ENCODE measurements around the gene KDM6A.
"Not testable (repeated sequence)": the region's sequence is repeated elsewhere in the genome, so short reads cannot be mapped to it uniquely, and the experiment has no call there.

KDM6A gene

GRCh38 chrX:44997282-44997812 lies 124.4 kb downstream of the KDM6A start:
- no peak for TF ChIP-seq ZNF70 (CRISPR knock-in tag; IDR thresholded peaks at IDR 0.05)
- TF ChIP-seq CSRNP3 (CRISPR knock-in tag; IDR thresholded peaks at IDR 0.05): no peak
- no peak for TF ChIP-seq TSHZ2 (CRISPR knock-in tag; IDR thresholded peaks at IDR 0.05)
- no peak for TF ChIP-seq PATZ1 (CRISPR knock-in tag; IDR thresholded peaks at IDR 0.05; ENCODE audit: borderline replicate concordance)
- no peak for TF ChIP-seq ZC3H10 (CRISPR knock-in tag; IDR thresholded peaks at IDR 0.05)
- no peak for TF ChIP-seq ZFP3 (CRISPR knock-in tag; IDR thresholded peaks at IDR 0.05)
- TF ChIP-seq TCF4 (CRISPR knock-in tag; IDR thresholded peaks at IDR 0.05; ENCODE audit: borderline replicate concordance): no peak
- no peak for TF ChIP-seq CREB5 (CRISPR knock-in tag; IDR thresholded peaks at IDR 0.05; ENCODE audit: low read depth)
- no peak for TF ChIP-seq RARB (CRISPR knock-in tag; IDR thresholded peaks at IDR 0.05)
- no peak for ATAC-seq

- ATAC-seq: no peak
These were observed 124.9 kb downstream of the KDM6A start for GRCh38 chrX:44997888-44998287.

GRCh38 chrX:44999237-44999636 lies 126.2 kb downstream of the KDM6A start:
- ATAC-seq: not testable (repeated sequence)

More at GRCh38 chrX:44997888-44998287, 124.9 kb downstream of the KDM6A start:
- TF ChIP-seq ZC3H10 (CRISPR knock-in tag; IDR thresholded peaks at IDR 0.05) (no peak), ZFP30 (CRISPR knock-in tag; IDR thresholded peaks at IDR 0.05) (no peak), CSDC2 (CRISPR knock-in tag; IDR thresholded peaks at IDR 0.05) (no peak), ISL1 (CRISPR knock-in tag; IDR thresholded peaks at IDR 0.05) (no peak), ZNF8 (CRISPR knock-in tag; IDR thresholded peaks at IDR 0.05) (no peak), TSHZ2 (CRISPR knock-in tag; IDR thresholded peaks at IDR 0.05) (no peak), TOX (CRISPR knock-in tag; IDR thresholded peaks at IDR 0.05; ENCODE audit: borderline replicate concordance) (no peak), ZNF70 (CRISPR knock-in tag; IDR thresholded peaks at IDR 0.05) (no peak), BACH2 (CRISPR knock-in tag; IDR thresholded peaks at IDR 0.05; ENCODE audit: borderline replicate concordance) (no peak), ZNF565 (CRISPR knock-in tag; conservative IDR thresholded peaks at IDR 0.05; ENCODE audit: low read depth) (no peak), SNAI2 (CRISPR knock-in tag; IDR thresholded peaks at IDR 0.05) (no peak), PATZ1 (CRISPR knock-in tag; IDR thresholded peaks at IDR 0.05; ENCODE audit: borderline replicate concordance) (no peak), ARNTL (CRISPR knock-in tag; IDR thresholded peaks at IDR 0.05; ENCODE audit: borderline replicate concordance, low read depth) (no peak)

- not testable (repeated sequence) for ATAC-seq
These were observed 126.9 kb downstream of the KDM6A start for GRCh38 chrX:44999872-45000271.

Data from SK-N-SH treated with all-trans-retinoic acid at 6 μM for 48 hours (cell line).